Measurements from ENCODE around the gene KDSR.
A peak's percentile ranks its signal among the peaks of the same experiment; 100 is the strongest.

GRCh38 chr18:63317982-63318888 lies 48.8 kb downstream of the KDSR start:
- TF ChIP-seq EP300 (IDR thresholded peaks at IDR 0.05) (no peak), POLR2AphosphoS5 (IDR thresholded peaks at IDR 0.05) (peak in 2 of 3 donors; percentile 25 to 26), CTCF (IDR thresholded peaks at IDR 0.05) (peak in 5 of 7 experiments; percentile 43 to 59 (median 57))

All from stomach (tissue), 4 donors.